ENCODE measurements around the gene SLC15A4. TPM values are rescaled to one million over a fixed set of nuclear protein-coding genes. Genes with fewer than 3 reads are reported as not detected.

Gene SLC15A4
- total and polyA plus RNA-seq, 8 donors = 6.8 to 14.7 (median 10.6) TPM

DNA sequence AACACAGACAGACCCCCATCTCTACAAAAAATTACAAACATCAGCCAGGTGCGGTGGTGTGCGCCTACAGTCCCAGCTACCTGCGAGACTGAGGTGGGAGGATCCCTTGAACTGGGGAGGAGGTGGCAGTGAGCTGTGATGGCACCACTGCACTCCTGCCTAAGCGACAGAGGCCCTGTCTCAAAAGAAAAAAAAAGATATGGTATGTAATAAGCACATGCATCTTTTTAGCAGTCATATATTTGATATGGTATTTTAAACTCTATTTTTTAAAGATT lies 7.2 kb downstream of the SLC15A4 start:
- FAIRE-seq (no peak), ATAC-seq (no peak), DNase-seq (no peak)
- H3K9me3 ChIP-seq = no peaks in the 10 kb centered on the region
- intact Hi-C loops (cut with DNase I) = no loop called here
- no peaks in the 10 kb centered on the region for H3K27me3 ChIP-seq
- H3K27ac ChIP-seq = peak overlapping the region in 2 of 4 donors; percentile 62 to 80
- WGBS, 2 donors = 96 to 99% methylated on average over 4 of the region's 4 CpGs
- TF ChIP-seq, protein P1, sequence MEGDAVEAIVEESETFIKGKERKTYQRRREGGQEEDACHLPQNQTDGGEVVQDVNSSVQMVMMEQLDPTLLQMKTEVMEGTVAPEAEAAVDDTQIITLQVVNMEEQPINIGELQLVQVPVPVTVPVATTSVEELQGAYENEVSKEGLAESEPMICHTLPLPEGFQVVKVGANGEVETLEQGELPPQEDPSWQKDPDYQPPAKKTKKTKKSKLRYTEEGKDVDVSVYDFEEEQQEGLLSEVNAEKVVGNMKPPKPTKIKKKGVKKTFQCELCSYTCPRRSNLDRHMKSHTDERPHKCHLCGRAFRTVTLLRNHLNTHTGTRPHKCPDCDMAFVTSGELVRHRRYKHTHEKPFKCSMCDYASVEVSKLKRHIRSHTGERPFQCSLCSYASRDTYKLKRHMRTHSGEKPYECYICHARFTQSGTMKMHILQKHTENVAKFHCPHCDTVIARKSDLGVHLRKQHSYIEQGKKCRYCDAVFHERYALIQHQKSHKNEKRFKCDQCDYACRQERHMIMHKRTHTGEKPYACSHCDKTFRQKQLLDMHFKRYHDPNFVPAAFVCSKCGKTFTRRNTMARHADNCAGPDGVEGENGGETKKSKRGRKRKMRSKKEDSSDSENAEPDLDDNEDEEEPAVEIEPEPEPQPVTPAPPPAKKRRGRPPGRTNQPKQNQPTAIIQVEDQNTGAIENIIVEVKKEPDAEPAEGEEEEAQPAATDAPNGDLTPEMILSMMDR (IDR thresholded peaks at IDR 0.05) = no peak
- no peaks in the 10 kb centered on the region for H3K36me3 ChIP-seq
- no peak overlapping the region for H3K4me3 ChIP-seq
- H3K4me1 ChIP-seq = peaks cover 4 to 33% (median 13%) of the 10 kb centered on the region in 3 donors

DNA sequence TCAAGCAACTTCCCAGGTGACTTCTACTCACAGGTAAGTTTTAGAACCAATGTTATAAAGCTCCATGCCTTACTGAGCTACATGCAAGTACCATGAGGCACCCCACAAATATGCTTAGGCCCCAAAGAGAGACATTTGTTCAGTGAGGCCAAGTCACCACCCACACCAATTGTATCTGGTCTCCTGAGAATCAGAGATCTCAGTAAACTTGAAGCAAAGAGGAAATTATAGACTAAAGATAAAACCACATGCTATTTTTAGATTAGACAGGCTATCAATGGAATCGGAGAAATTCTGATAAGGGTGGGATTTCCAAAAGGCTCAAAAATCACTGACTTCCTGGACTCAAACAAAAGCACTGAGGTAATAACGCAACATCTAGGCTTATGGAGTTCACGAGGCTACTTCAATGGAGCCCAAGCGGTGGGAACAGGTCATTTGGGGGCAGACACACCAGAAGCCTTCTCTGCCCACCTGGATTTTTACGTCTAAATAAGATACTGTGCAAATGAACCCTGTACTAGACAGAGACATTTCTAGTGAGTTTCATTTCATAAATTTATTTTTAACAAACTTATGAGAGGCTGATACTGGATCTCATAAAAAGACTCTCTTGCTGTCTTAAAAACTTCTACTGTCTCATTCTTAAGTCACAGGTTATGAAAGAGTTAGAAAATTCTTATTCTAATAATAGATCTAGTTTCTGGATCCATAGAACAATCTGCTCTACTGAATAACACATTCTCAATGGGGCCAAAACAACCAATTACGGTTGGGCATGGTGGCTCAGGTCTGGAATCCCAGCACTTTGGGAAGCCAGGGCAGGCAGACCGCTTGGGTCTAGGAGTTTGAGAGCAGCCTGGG lies 7.7 kb downstream of the SLC15A4 start:
- TF ChIP-seq, protein P1 (IDR thresholded peaks at IDR 0.05) = no peak
- H3K27me3 ChIP-seq = no peaks in the 10 kb centered on the region
- no peaks in the 10 kb centered on the region for H3K9me3 ChIP-seq
- WGBS, 2 donors = 78 to 84% methylated on average over 7 of the region's 7 CpGs
- H3K4me1 ChIP-seq = peaks cover 4 to 35% (median 18%) of the 10 kb centered on the region in 3 donors
- no peak for DNase-seq
- no peak for ATAC-seq
- peak overlapping the region in 1 of 4 donors; percentile 80 for H3K27ac ChIP-seq
- H3K4me3 ChIP-seq = no peak overlapping the region
- intact Hi-C loops (cut with DNase I) = no loop called here
- H3K36me3 ChIP-seq = no peaks in the 10 kb centered on the region
- no peak for FAIRE-seq

DNA sequence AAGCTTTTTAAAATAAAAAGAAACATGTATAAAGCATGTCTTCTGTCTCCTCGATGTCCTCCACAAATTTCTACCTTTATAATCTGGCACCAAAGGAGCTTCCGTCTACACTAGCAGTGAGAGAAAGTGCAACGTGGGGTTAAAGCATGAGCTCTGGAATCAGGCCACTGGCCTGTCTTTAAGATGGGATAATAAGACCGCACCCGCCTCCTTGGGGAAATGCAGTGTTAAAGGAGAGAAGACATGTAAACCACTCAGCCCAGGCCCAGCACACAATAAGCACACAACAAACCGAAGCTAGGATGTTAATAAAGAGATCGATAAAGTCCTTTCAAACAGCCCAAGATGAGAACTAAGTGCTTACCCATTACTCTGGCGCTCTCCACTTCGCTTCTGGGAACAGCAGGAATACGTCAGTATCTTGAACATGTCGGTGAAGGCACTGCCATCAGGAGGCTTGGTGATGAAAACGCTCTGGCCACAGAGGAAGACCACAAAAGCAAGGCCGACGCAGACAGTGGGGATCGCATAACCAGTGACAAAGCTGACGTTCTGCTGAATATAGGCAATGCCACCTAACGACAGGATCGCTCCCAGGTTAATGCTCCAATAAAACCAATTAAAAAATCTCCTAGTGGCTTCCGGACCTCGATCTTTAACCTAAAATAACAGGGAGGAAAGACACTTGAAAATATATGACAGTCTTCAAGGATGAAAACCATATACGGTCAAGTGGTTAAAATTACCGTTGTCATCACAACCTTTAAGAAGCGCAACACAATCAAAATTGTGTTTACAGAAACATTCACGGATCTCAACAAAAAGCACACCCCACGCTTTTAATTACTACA lies 9.1 kb downstream of the SLC15A4 start:
- ATAC-seq (no peak), FAIRE-seq (no peak), DNase-seq (no peak)
- Histone ChIP-seq H3K36me3 (no peaks in the 10 kb centered on the region), H3K4me1 (peaks cover 8 to 47% (median 22%) of the 10 kb centered on the region in 3 donors), H3K27ac (no peak overlapping the region), H3K4me3 (no peak overlapping the region), H3K27me3 (no peaks in the 10 kb centered on the region), H3K9me3 (no peaks in the 10 kb centered on the region)
- TF ChIP-seq, protein P1 (IDR thresholded peaks at IDR 0.05) = no peak
- intact Hi-C loops (cut with DNase I) = no loop called here
- WGBS, 2 donors = 97% methylated on average over 25 of the region's 25 CpGs

DNA sequence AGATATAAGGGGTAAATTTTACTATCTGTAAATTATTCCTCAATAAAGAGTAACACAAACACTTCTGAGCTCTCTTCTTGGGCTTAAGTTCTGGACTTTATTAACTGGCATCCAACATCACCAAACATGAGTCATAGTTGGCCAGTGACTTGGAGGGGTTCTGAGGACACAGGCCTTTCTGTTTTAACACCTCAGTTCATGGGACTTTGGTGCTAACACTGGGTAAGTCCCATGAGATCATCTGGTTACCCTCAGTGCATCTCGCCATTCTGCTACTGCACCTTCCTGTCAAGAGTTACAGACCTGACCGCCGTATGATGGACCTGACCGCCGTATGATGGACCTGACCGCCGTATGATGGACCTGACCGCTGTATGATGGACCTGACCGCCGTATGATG lies 9.9 kb downstream of the SLC15A4 start:
- intact Hi-C loops (cut with DNase I) = no loop called here

More for the DNA sequence above, 9.9 kb downstream of the SLC15A4 start:
- DNase-seq = no peak
- 78 to 82% methylated on average over 10 of the region's 10 CpGs for WGBS, 2 donors
- Histone ChIP-seq H3K4me3 (no peak overlapping the region), H3K9me3 (no peaks in the 10 kb centered on the region), H3K36me3 (peaks cover 0 to under 1% (median 0%) of the 10 kb centered on the region in 3 donors), H3K27me3 (no peaks in the 10 kb centered on the region), H3K27ac (no peak overlapping the region), H3K4me1 (peaks cover 8 to 47% (median 22%) of the 10 kb centered on the region in 3 donors)
- ATAC-seq = no peak
- TF ChIP-seq, protein P1 (IDR thresholded peaks at IDR 0.05) = no peak
- no peak for FAIRE-seq

Measured in pancreas (tissue), 10 donors.